ENCODE measurements around the gene LRRC38. TPM values are rescaled to one million over a fixed set of nuclear protein-coding genes. Genes with fewer than 3 reads are reported as not detected.
"Not testable (repeated sequence)": the region's sequence is repeated elsewhere in the genome, so short reads cannot be mapped to it uniquely, and the experiment has no call there.

Gene LRRC38
- 1 to 10 TPM; 1.2 to 3.0 (median 2.3) TPM for total RNA-seq

- H3K4me3 ChIP-seq (ENCODE audit: low read depth, poor library complexity, severe bottlenecking) = no peak within 1 kb of the TSS
- DNase-seq (ENCODE audit: low spot score in 2 of 2) = no peak
- TF ChIP-seq POLR2A (IDR thresholded peaks at IDR 0.05) = no peak
- TF ChIP-seq CTCF (IDR thresholded peaks at IDR 0.05) = no peak
- 7 to 13% methylated on average over 16 to 31 of the region's 34 CpGs for WGBS, 2 donors
- intact Hi-C loops (cut with DNase I; ENCODE audit: low total_unique reads) = no loop called here
These were observed at the start of gene LRRC38 for GRCh38 chr1:13513895-13514546. Gene LRRC38, minus strand, starts transcription at chr1:13514003. Its CDS starts 410 bp downstream, at chr1:13513593.

GRCh38 chr1:13562981-13563380, 49.2 kb upstream of the LRRC38 start:
- H3K4me3 ChIP-seq (ENCODE audit: low read depth, poor library complexity, severe bottlenecking); intact Hi-C loops (cut with DNase I; ENCODE audit: low total_unique reads): not testable (repeated sequence)
- 94 to 95% methylated on average over 11 of the region's 11 CpGs for WGBS, 2 donors
- peak in 1 of 2 donors; percentile 84 for DNase-seq (ENCODE audit: low spot score in 2 of 2)

GRCh38 chr1:13560541-13560940, 46.7 kb upstream of the LRRC38 start:
- 81 to 90% methylated on average over 6 of the region's 6 CpGs for whole genome bisulfite sequencing, 2 donors
- intact Hi-C loops (cut with DNase I; ENCODE audit: low total_unique reads) = no loop called here
- H3K4me3 ChIP-seq (ENCODE audit: low read depth, poor library complexity, severe bottlenecking) = no peak overlapping the region
- TF ChIP-seq CTCF (IDR thresholded peaks at IDR 0.05) (no peak), POLR2A (IDR thresholded peaks at IDR 0.05) (no peak)
- DNase-seq (ENCODE audit: low spot score in 2 of 2) = peak in 1 of 2 donors; percentile 78

- peak in 1 of 2 donors; percentile 12 for DNase-seq (ENCODE audit: low spot score in 2 of 2)
- TF ChIP-seq CTCF (IDR thresholded peaks at IDR 0.05) (no peak), POLR2A (IDR thresholded peaks at IDR 0.05) (no peak)
- WGBS, 2 donors = 55 to 58% methylated on average over 6 of the region's 6 CpGs
These were observed 42.5 kb upstream of the LRRC38 start for GRCh38 chr1:13556224-13556764.

GRCh38 chr1:13554798-13555197, 41.0 kb upstream of the LRRC38 start:
- no peak for TF ChIP-seq CTCF (IDR thresholded peaks at IDR 0.05)
- no peak for TF ChIP-seq POLR2A (IDR thresholded peaks at IDR 0.05)
- DNase-seq (ENCODE audit: low spot score in 2 of 2) = peak in 1 of 2 donors; percentile 81
- intact Hi-C loops (cut with DNase I; ENCODE audit: low total_unique reads) = no loop called here
- no peak overlapping the region for H3K4me3 ChIP-seq (ENCODE audit: low read depth, poor library complexity, severe bottlenecking)
- WGBS, 2 donors = 95 to 96% methylated on average over 25 to 26 of the region's 28 CpGs

More at GRCh38 chr1:13556224-13556764, 42.5 kb upstream of the LRRC38 start:
- intact Hi-C loops (cut with DNase I; ENCODE audit: low total_unique reads) = no loop called here
- H3K4me3 ChIP-seq (ENCODE audit: low read depth, poor library complexity, severe bottlenecking) = no peak overlapping the region

- TF ChIP-seq POLR2A (IDR thresholded peaks at IDR 0.05) = no peak
- no peak for TF ChIP-seq CTCF (IDR thresholded peaks at IDR 0.05)
- no peak overlapping the region for H3K4me3 ChIP-seq (ENCODE audit: low read depth, poor library complexity, severe bottlenecking)
- WGBS, 2 donors = 54 to 60% methylated on average over 4 of the region's 4 CpGs
- intact Hi-C loops (cut with DNase I; ENCODE audit: low total_unique reads) = no loop called here
- DNase-seq (ENCODE audit: low spot score in 2 of 2) = peak in 1 of 2 donors; percentile 32
These were observed 36.9 kb upstream of the LRRC38 start for GRCh38 chr1:13550663-13551062.

Data from lower leg skin (tissue), 4 donors.